ENCODE data around the gene MALAT1. TPM values are rescaled to one million over a fixed set of nuclear protein-coding genes. Genes with fewer than 3 reads are reported as not detected.

The MALAT1 gene
- total and polyA plus RNA-seq, 2 experiments from 2014 or later = 2,206 to 6,020 TPM

- Histone ChIP-seq H3K4me2 (peak overlapping the region; percentile 92), H2AFZ (peak overlapping the region; percentile 91), H3F3A (replicated peaks; ENCODE audit: low read depth) (peaks cover 18% of the 10 kb centered on the region), H3K79me2 (replicated peaks; ENCODE audit: insufficient read depth) (peaks cover 9% of the 10 kb centered on the region), H3K4me1 (ENCODE audit: insufficient read depth) (peaks cover 31% of the 10 kb centered on the region), H3K9me2 (ENCODE audit: insufficient read depth) (no peaks in the 10 kb centered on the region), H3K27me3 (ENCODE audit: insufficient read depth) (no peaks in the 10 kb centered on the region), H4K20me1 (replicated peaks; ENCODE audit: insufficient read depth) (no peaks in the 10 kb centered on the region), H3K27ac (ENCODE audit: low read depth) (peak overlapping the region; percentile 90), H3K4me3 (peak overlapping the region; percentile 79), H3K36me3 (ENCODE audit: insufficient read depth) (no peaks in the 10 kb centered on the region)
- Mint-ChIP-seq H3K4me3 (peak overlapping the region; percentile 83), H3K9me3 (peaks cover 2% of the 10 kb centered on the region; the same call in 1 of the 3 replicates), H3K27ac (peak overlapping the region; percentile 98), H3K27me3 (ENCODE audit: insufficient read depth, low read depth, poor library complexity) (peaks cover 9% of the 10 kb centered on the region), H3K36me3 (ENCODE audit: low read depth) (no peaks in the 10 kb centered on the region; the same call in 2 of the 3 replicates), H3K4me1 (peaks cover 36% of the 10 kb centered on the region)
- ATAC-seq = peak; percentile 79
- TF ChIP-seq STAT1 (IDR thresholded peaks at IDR 0.05; ENCODE audit: unreplicated experiment) (no peak), ETS1 (IDR thresholded peaks at IDR 0.05) (0 out of 2 replicates have a peak, but pooled peaks have one; percentile 36), NANOG (IDR thresholded peaks at IDR 0.05; ENCODE audit: borderline replicate concordance) (no peak), ZNF462 (CRISPR knock-in tag; IDR thresholded peaks at IDR 0.05) (no peak), ZNF114 (CRISPR knock-in tag; IDR thresholded peaks at IDR 0.05) (no peak), REST (IDR thresholded peaks at IDR 0.05; ENCODE audit: unreplicated experiment) (no peak), EZH2phosphoT487 (IDR thresholded peaks at IDR 0.05; ENCODE audit: unreplicated experiment) (no peak), CREB1 (CRISPR knock-in tag; IDR thresholded peaks at IDR 0.05; ENCODE audit: low read depth) (peak; percentile 74), EZH2 (IDR thresholded peaks at IDR 0.05; ENCODE audit: low read depth, unreplicated experiment) (no peak), CTCF (conservative IDR thresholded peaks at IDR 0.05; ENCODE audit: low read depth in 2 of 2) (no peak), JUNB (IDR thresholded peaks at IDR 0.05; ENCODE audit: unreplicated experiment) (no peak), POLR2AphosphoS5 (IDR thresholded peaks at IDR 0.05; ENCODE audit: low read depth) (peak; percentile 72), ZNF331 (CRISPR knock-in tag; IDR thresholded peaks at IDR 0.05; ENCODE audit: low read depth) (no peak)
- DNase-seq (ENCODE audit: low spot score) = peak; percentile 96
Measured at GRCh38 chr11:65477149-65477965, 21.5 kb upstream of the MALAT1 start.

Measured in GM23338 (cell line).